ENCODE measurements around the gene FBXW12. TPM values are rescaled to one million over a fixed set of nuclear protein-coding genes. Genes with fewer than 3 reads are reported as not detected.

The FBXW12 gene
- total RNA-seq, 1 experiment from 2014 or later = 2.0 TPM

GRCh38 chr3:48410205-48411040 is 38.4 kb downstream of the FBXW12 start:
- peaks cover 79% of the 10 kb centered on the region for H3K36me3 Mint-ChIP-seq
- no peaks in the 10 kb centered on the region for H3K9me3 Mint-ChIP-seq
- H3K4me3 Mint-ChIP-seq = no peak overlapping the region
- CTCF ChIA-PET = interaction anchor here (1.0 to 18.3 kb wide), 2 partner anchors 12 to 26 kb away, joined by 3 to 218 read pairs; no protein-coding TSS in a partner anchor
- H3K27ac Mint-ChIP-seq = no peak overlapping the region
- no peaks in the 10 kb centered on the region for H3K27me3 Mint-ChIP-seq (ENCODE audit: low read depth)
- no peaks in the 10 kb centered on the region for H3K4me1 Mint-ChIP-seq
- POLR2A ChIA-PET = no interaction called here
- ATAC-seq (no peak), DNase-seq (ENCODE audit: low spot score) (peak; percentile 4)
- TF ChIP-seq CREM (CRISPR knock-in tag; IDR thresholded peaks at IDR 0.05) (no peak), STAT6 (CRISPR knock-in tag; conservative IDR thresholded peaks at IDR 0.05; ENCODE audit: low read depth) (no peak)
- TF ChIP-seq, protein P1, sequence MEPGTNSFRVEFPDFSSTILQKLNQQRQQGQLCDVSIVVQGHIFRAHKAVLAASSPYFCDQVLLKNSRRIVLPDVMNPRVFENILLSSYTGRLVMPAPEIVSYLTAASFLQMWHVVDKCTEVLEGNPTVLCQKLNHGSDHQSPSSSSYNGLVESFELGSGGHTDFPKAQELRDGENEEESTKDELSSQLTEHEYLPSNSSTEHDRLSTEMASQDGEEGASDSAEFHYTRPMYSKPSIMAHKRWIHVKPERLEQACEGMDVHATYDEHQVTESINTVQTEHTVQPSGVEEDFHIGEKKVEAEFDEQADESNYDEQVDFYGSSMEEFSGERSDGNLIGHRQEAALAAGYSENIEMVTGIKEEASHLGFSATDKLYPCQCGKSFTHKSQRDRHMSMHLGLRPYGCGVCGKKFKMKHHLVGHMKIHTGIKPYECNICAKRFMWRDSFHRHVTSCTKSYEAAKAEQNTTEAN (CRISPR knock-in tag; IDR thresholded peaks at IDR 0.05) = no peak

GRCh38 chr3:48411041-48411588 is 39.1 kb downstream of the FBXW12 start:
- DNase-seq (ENCODE audit: low spot score) = peak; percentile 10
- ChIA-PET CTCF (interaction anchor here (1.0 to 18.3 kb wide), 3 partner anchors 10 to 25 kb away, joined by 3 to 218 read pairs (median 15); no protein-coding TSS in a partner anchor), POLR2A (no interaction called here)
- no peak for ATAC-seq
- TF ChIP-seq TEAD1 (CRISPR knock-in tag; IDR thresholded peaks at IDR 0.05) (no peak), ZNF396 (CRISPR knock-in tag; IDR thresholded peaks at IDR 0.05; ENCODE audit: borderline replicate concordance) (no peak), JUN (CRISPR knock-in tag; IDR thresholded peaks at IDR 0.05) (no peak)
- TF ChIP-seq, protein P2, sequence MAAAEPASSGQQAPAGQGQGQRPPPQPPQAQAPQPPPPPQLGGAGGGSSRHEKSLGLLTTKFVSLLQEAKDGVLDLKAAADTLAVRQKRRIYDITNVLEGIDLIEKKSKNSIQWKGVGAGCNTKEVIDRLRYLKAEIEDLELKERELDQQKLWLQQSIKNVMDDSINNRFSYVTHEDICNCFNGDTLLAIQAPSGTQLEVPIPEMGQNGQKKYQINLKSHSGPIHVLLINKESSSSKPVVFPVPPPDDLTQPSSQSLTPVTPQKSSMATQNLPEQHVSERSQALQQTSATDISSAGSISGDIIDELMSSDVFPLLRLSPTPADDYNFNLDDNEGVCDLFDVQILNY (CRISPR knock-in tag; IDR thresholded peaks at IDR 0.05) = no peak
- H3K27ac Mint-ChIP-seq = no peak overlapping the region
- H3K27me3 Mint-ChIP-seq (ENCODE audit: low read depth) = no peaks in the 10 kb centered on the region
- H3K36me3 Mint-ChIP-seq = peaks cover 79% of the 10 kb centered on the region
- no peak overlapping the region for H3K4me3 Mint-ChIP-seq
- H3K4me1 Mint-ChIP-seq = no peaks in the 10 kb centered on the region
- H3K9me3 Mint-ChIP-seq = no peaks in the 10 kb centered on the region

GRCh38 chr3:48411606-48412374 is 39.8 kb downstream of the FBXW12 start:
- no peak overlapping the region for H3K4me3 Mint-ChIP-seq
- peaks cover 74% of the 10 kb centered on the region for H3K36me3 Mint-ChIP-seq
- DNase-seq (ENCODE audit: low spot score) (peak; percentile 5), ATAC-seq (no peak)
- ChIA-PET POLR2A (no interaction called here), CTCF (interaction anchor here (2.9 to 18.3 kb wide), 2 partner anchors 11 to 24 kb away, joined by 15 to 218 read pairs; no protein-coding TSS in a partner anchor)
- no peak overlapping the region; the same call in 1 of the 2 replicates for H3K27ac Mint-ChIP-seq
- no peaks in the 10 kb centered on the region for H3K9me3 Mint-ChIP-seq
- H3K27me3 Mint-ChIP-seq (ENCODE audit: low read depth) = no peaks in the 10 kb centered on the region
- H3K4me1 Mint-ChIP-seq = no peaks in the 10 kb centered on the region
- no peak for TF ChIP-seq MAX (CRISPR knock-in tag; IDR thresholded peaks at IDR 0.05)
- TF ChIP-seq CDX4 (CRISPR knock-in tag; IDR thresholded peaks at IDR 0.05; ENCODE audit: borderline replicate concordance) = no peak
- TF ChIP-seq ATF1 (CRISPR knock-in tag; IDR thresholded peaks at IDR 0.05) = no peak
- no peak for TF ChIP-seq PRDM15 (CRISPR knock-in tag; IDR thresholded peaks at IDR 0.05)
- TF ChIP-seq, protein P3, sequence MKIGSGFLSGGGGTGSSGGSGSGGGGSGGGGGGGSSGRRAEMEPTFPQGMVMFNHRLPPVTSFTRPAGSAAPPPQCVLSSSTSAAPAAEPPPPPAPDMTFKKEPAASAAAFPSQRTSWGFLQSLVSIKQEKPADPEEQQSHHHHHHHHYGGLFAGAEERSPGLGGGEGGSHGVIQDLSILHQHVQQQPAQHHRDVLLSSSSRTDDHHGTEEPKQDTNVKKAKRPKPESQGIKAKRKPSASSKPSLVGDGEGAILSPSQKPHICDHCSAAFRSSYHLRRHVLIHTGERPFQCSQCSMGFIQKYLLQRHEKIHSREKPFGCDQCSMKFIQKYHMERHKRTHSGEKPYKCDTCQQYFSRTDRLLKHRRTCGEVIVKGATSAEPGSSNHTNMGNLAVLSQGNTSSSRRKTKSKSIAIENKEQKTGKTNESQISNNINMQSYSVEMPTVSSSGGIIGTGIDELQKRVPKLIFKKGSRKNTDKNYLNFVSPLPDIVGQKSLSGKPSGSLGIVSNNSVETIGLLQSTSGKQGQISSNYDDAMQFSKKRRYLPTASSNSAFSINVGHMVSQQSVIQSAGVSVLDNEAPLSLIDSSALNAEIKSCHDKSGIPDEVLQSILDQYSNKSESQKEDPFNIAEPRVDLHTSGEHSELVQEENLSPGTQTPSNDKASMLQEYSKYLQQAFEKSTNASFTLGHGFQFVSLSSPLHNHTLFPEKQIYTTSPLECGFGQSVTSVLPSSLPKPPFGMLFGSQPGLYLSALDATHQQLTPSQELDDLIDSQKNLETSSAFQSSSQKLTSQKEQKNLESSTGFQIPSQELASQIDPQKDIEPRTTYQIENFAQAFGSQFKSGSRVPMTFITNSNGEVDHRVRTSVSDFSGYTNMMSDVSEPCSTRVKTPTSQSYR (CRISPR knock-in tag; IDR thresholded peaks at IDR 0.05) = no peak
- TF ChIP-seq ATF3 (CRISPR knock-in tag; conservative IDR thresholded peaks at IDR 0.05) = no peak
- no peak for TF ChIP-seq IRF2 (CRISPR knock-in tag; IDR thresholded peaks at IDR 0.05; ENCODE audit: borderline replicate concordance, low read depth)
